Left hindlimb (tissue), 1 donor: ENCODE results near the gene COL26A1.
A peak's percentile ranks its signal among the peaks of the same experiment; 100 is the strongest.
"Not testable (repeated sequence)": the region's sequence is repeated elsewhere in the genome, so short reads cannot be mapped to it uniquely, and the experiment has no call there.

ENCODE experiments used
- DNase-seq: peaks from one replicate; pipeline ENCODE4 v3.0.0-alpha.2; 2018

Gene COL26A1

GRCh38 chr7:101453617-101454016 is 90.9 kb downstream of the COL26A1 start:
- no peak for DNase-seq

GRCh38 chr7:101457001-101457750 is 94.5 kb downstream of the COL26A1 start:
- no peak for DNase-seq

- no peak for DNase-seq
Observed at GRCh38 chr7:101465131-101465530, 102.5 kb downstream of the COL26A1 start.

- no peak for DNase-seq
Observed at GRCh38 chr7:101465576-101466196, 103.0 kb downstream of the COL26A1 start.

GRCh38 chr7:101466871-101467270 is 104.2 kb downstream of the COL26A1 start:
- no peak for DNase-seq

- no peak for DNase-seq
Observed at GRCh38 chr7:101468546-101469275, 106.0 kb downstream of the COL26A1 start.

- DNase-seq: no peak
Observed at GRCh38 chr7:101470668-101471487, 108.2 kb downstream of the COL26A1 start.

GRCh38 chr7:101474178-101474577 is 111.5 kb downstream of the COL26A1 start:
- DNase-seq: no peak

GRCh38 chr7:101475691-101476090 is 113.0 kb downstream of the COL26A1 start:
- DNase-seq: not testable (repeated sequence)

- no peak for DNase-seq
Observed at GRCh38 chr7:101479217-101479616, 116.5 kb downstream of the COL26A1 start.

GRCh38 chr7:101486056-101486432 is 123.4 kb downstream of the COL26A1 start:
- not testable (repeated sequence) for DNase-seq

- DNase-seq: peak; percentile 70
Observed at GRCh38 chr7:101486433-101487104, 123.9 kb downstream of the COL26A1 start.

GRCh38 chr7:101487105-101487458 is 124.4 kb downstream of the COL26A1 start:
- DNase-seq: no peak

GRCh38 chr7:101487753-101488152 is 125.1 kb downstream of the COL26A1 start:
- DNase-seq: no peak

GRCh38 chr7:101488826-101489572 is 126.3 kb downstream of the COL26A1 start:
- no peak for DNase-seq

- DNase-seq: not testable (repeated sequence)
Observed at GRCh38 chr7:101490439-101490838, 127.8 kb downstream of the COL26A1 start.

- not testable (repeated sequence) for DNase-seq
Observed at GRCh38 chr7:101491442-101491841, 128.8 kb downstream of the COL26A1 start.

- peak; percentile 62 for DNase-seq
Observed at GRCh38 chr7:101494602-101495329, 132.1 kb downstream of the COL26A1 start.

- no peak for DNase-seq
Observed at GRCh38 chr7:101496017-101496416, 133.3 kb downstream of the COL26A1 start.

GRCh38 chr7:101501351-101501750 is 138.7 kb downstream of the COL26A1 start:
- DNase-seq: no peak
